ENCODE results near the gene TRPV4.

TRPV4 gene

DNA sequence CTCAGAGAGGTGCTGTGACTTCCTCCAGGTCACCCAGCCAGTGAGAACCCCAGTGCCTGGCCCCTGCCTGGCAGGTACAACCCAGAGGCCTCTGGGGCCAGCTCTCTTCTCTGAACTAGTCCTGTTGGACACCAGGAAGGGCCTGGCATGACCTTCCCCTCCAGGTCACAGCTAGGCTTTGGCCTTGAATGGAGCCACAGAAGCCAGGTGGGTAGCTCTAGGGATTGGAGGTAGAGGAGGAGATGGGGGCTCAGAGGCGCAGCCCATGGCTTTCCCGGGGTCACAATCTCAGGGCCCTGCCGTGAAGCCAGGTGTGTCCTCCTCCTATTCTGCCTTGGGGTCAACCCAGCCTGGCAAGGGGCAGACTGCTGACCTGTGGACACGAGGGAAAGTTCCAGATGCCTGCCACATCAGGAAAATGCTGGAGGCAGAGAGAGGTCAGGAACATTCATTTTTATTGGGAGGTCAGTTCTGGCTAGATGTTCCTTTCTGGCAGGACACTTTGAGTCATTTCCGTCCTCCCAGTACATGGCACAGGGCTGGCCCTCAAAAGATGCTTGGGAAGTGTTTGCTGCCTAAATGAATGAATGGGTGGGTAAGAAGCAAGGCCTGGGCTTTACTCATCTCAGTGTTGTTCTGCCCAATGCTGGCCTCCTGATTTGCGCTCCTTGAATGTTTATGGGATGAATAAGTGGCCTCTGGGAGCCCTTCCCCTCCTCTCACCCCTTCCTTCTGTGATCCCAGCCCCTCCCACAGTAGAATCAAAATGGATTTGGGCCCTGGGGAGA is 94.1 kb downstream of the TRPV4 start:
- FAIRE-seq = no peak

GRCh38 chr12:109738209-109738608 is 95.0 kb downstream of the TRPV4 start:
- no peak for FAIRE-seq

GRCh38 chr12:109737631-109738030 is 95.6 kb downstream of the TRPV4 start:
- no peak for FAIRE-seq

DNA sequence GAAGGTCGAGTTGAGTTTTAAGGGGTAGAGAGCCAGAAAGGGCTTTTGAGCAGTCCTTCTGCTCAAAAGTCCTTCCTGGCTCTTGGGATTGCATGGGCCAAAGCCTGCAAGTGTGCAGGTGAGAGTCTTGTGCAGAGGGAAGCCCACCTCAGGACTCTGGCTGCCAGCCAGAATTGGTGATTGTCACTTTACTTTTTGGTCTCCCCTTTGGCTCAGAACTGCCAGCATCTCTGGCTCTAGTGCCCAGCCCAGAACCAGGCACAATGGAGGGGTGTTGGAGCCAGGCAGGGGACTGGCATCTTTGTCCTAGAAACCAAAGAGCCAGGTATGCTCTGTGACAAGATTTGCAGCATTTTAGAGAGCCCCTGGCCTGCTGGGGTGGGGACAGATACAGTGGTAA is 96.1 kb downstream of the TRPV4 start:
- no peak for FAIRE-seq

GRCh38 chr12:109736552-109737108 is 96.6 kb downstream of the TRPV4 start:
- no peak for FAIRE-seq

- no peak for FAIRE-seq
Measured at GRCh38 chr12:109735825-109736551, 97.2 kb downstream of the TRPV4 start.

DNA sequence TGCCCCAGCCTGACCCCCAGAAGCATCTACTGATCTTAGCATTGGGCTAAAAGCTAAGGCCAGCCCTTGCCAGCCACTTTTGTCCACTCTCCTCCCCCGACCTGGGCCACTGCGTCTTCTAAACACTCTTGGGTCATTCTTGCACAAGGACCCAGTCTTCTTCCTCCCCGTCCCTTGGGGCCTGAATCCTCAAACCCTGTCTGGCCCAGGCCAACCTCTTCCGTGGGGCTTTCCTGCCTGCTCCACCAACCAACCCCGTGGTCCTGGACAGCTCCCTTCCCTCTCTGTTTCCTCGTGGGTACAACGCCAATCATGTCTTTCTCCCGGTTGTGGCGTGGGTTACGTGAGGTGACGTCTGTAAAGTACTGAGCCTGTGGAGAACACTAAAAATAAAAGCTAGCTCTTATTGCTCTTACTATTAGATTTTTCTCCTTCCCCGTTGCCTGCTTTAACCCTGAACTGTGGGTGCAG is 98.1 kb downstream of the TRPV4 start:
- FAIRE-seq = no peak

DNA sequence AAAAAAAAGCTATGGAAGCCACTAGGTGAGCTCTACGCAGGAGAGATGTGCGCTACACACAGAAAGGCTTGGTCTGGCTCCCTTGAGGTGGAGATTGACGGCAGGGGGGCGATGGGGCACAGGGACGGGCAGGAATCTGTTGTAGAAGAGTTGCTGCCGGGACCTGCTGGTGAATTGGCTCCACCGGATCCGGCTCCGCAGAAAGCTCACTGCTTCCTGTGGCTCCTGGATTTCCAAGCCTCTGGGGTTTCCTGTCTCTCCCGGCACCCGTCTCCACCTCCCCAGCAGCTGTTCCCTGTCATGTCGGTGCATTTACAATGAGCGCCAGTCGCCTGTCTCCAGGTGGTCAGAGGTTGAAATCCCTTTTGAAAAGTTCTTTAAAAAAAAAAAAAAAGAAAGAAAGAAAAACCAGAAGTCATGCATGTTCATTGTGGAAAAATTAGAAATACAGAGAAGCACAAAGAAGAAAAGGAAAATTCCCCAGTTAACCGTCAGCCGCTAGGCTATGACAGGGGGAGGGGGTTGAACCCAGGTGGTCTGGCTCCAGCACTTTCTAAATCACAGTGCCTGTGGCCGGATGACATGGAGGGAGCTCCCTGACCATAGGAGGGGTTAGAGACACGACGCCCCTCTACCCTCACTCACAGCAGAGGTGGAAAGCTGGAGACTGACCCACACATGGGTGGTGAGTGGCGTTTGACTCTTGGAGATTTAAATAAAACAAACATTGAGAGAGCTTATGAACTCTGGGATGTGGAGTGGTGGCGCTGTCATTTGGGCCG is 98.8 kb downstream of the TRPV4 start:
- FAIRE-seq = no peak
